ENCODE measurements around the gene ATAD2B.

- TF ChIP-seq CTCF (IDR thresholded peaks at IDR 0.05), result no peak
- TF ChIP-seq POLR2A (IDR thresholded peaks at IDR 0.05), result no peak
- TF ChIP-seq POLR2AphosphoS5 (IDR thresholded peaks at IDR 0.05), result no peak
- no peak for TF ChIP-seq EP300 (IDR thresholded peaks at IDR 0.05)
Measured at GRCh38 chr2:23718931-23719700, 207.8 kb downstream of the ATAD2B start.
